Dedifferentiated amniotic fluid mesenchymal stem cell (primary cell): Measurements from ENCODE around the gene GSE1.

ENCODE experiments used
- DNase-seq: peaks from one replicate; pipeline ENCODE4 v3.0.0-alpha.2; 2016; ENCODE audit errors: extremely low spot score

The GSE1 gene

DNA sequence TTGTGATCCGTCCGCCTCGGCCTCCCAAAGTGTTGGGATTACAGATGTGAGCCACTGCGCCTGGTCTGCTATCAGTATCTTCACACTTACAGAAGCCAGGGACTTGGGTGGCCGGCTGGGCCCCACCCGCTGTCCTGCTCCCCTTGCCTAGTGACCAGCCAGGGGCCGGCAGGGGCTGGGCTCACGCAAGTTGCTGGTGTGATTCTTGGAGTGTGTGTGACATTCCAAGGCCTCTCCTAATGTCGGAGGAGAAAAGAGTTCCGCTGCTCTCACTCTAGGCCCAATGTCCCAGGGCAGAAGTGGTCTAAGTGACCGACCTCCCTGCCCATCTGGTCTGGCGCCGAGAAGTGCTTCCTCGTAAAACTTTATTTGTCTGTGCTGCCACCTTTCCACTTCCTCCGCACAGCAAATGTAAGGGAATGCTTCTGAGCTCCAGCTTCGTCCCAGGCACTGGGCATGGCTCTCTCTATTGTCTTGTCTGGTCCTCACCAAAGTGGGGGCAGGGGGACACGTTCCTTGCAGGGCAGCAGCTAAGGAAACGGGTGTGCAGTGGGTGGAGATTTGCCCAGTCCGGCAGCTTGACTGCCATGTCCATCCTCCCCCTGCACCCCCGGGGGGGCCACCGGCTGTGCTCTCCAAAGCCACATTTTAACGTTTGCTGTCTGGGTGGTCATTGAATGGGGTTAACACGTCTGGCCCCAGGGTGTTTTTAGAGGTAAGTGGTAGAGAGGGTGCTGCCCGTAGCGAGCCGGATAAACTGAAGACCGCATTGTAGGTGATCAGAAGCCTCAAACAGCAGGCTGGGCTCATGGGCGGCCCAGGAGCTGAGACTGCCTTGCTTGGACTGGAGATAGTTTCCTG lies 7.8 kb upstream of the GSE1 start:
- no peak for DNase-seq

DNA sequence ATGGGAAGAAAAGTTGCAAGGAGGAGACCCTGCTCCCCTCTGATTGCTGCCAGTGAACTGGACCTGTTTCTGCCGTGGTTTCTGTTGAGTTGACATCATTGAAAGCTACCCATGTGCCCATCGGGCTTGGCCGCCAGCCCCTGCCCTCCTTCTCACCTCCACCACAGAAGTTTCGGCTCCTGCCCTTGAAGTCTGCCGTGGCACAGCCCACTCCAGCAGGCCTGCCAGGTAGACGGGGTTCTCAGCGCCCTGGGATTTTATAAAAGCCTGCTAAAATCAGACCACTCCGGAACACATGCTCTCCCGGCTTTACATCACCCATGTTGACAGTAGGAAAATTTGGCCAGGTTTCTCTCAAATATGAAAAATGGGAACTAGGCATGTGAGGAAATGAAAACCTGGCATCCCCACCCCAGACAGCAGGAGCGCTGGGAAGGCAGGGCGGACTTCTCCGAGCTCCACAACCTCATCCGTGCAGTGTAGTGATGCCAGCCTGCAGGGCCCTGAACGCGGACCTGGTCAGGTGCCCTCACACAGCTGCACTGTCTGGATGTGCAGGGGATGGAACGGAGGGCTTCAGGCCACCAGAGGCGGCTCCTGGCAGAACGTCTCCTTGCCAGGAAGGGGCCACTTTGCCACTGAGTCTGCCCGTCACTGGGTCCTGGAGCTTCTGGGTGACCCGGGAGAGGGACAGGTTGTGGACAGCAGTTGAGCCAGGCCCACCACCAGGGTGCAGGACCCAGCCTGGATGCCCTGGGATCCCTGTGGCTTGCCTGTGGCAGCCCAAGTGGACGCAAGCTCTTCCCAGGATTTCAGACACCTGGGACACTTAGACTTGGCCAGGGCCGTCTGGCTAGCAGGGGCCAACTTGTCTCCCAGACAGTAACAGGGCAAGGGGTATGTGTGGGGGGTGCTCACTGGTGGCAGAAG lies 6.9 kb upstream of the GSE1 start:
- no peak for DNase-seq

DNA sequence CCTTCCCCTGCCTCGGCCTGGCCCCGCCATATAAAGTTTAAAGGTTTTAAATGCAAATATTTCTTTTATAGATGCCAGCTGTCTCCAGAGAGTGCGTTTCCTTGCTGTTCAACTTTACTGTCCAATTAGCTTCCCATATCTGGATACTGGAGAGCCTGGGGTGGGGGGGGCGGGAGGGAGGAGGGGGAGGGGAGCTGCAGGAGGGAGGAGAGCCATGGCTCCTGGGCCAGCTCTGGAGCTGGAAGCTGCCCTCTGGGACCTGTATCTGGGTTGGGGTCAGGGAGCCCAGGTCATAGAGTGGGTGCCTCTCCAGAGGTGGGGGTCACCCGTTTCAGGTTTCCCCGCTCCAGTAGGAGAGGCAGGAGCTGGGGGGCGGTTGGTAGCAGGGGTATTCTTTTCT lies 6.2 kb upstream of the GSE1 start:
- DNase-seq, result no peak

DNA sequence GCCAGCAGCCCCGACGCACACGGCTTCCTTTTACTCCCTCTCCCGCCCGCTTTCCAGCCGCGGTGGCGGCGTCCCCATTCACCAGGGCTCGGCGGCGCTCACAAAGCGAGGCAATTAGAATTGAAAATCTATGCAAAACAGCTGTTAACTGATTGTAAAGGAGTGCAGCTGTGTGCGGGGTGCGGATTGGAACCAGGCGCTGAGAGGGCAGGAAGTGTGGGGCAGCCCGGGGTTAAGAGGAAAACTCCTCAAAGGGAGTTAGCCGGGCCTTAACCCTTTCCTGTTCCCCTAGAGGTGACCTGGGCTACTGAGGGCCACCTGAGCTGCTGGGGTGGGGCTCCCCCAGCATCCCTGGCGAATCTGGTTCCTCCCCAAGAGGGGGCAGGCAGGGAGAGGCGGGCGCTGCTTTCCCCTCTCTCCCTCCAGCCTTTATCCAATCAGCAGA lies 5.8 kb upstream of the GSE1 start:
- no peak for DNase-seq

DNA sequence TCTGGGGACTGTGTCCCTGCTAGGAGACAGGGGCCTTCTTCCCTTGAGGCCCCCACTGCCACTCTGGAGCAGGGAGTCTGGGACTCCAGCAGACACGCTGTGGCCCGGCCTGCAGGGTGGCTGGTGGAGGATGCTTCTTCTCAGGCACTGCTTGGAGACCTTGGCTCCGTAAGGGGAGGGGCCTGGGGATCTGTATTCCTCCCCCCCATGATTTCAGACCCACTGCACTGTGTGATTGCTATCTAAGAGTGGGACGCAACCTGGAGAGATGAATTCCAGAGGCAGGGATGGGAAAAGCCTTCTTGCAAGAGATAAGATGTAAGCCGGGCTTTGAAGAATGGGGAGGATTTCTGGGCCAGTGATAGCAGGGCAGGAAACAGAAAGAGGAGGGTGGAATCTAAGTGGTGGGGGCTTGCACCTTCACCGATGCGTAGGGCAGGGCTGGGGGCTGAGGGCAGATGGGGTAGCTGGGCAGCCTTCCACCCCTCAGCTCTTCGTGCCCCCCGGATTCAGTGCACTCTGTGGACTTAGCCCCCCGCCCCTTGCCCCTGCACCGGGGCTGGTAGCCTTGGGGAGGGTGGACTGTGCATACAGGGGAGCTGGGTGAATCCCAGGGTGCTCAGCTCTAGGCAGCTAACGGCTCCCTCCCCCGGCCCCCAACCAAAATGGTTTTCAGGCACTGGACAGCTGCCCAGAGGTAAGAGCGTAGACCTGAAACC lies 5.2 kb upstream of the GSE1 start:
- DNase-seq, result no peak

DNA sequence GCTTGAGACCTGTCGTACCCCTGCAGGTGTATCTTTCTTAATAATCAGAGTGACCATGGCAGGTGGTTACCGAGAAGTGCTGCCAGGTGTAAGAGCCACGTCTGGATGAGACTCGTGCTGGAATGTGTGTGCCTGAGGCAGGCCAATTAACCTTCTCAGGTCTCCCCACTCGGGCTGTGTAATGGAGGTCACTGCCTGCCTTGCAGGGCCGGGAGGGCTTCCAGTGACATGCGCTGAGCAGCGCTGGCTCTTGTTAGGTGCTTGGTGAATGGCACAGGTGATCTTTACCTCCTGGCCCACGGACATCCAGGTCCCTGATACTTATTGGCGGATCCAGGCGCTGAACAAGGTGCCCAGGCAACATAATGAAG lies 4.6 kb upstream of the GSE1 start:
- no peak for DNase-seq

DNA sequence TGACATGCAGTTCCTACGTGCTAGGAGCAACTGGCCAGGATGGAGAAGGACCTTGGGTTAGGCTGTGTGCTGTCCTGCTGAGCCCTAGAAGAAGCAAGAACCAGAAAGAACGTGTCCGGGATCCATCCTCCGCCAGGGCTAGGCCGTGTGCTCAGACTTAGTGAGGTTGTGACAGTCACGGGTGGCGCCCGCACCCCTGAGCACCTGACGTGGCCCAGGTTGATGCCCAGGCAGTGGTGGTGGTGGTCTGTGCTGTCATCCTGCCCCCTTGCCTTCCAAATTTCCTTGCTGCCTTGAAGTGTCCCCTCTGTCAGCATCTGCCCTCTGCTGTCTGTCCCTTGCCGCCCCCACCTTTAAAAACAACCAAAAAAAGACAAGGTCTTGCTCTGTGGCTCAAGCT lies 4.2 kb upstream of the GSE1 start:
- no peak for DNase-seq

DNA sequence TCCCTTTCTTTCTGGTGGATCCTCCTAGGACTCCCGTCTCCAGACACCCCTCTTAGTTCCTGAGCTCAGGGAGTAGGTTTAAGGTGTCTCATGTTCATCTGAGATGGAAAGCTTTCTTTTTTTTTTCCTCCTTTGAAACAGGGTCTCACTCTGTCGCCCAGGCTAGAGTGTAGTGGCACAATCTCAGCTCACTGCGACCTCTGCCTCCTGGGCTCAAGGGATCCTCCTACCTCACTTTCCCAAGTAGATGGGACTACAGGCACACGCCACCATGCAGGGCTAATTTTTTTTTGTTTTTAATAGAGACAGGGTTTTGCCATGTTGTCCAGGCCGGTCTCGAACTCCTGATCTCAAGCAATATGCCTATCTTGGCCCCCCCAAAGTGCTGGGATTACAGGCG lies 3.6 kb upstream of the GSE1 start:
- no peak for DNase-seq

DNA sequence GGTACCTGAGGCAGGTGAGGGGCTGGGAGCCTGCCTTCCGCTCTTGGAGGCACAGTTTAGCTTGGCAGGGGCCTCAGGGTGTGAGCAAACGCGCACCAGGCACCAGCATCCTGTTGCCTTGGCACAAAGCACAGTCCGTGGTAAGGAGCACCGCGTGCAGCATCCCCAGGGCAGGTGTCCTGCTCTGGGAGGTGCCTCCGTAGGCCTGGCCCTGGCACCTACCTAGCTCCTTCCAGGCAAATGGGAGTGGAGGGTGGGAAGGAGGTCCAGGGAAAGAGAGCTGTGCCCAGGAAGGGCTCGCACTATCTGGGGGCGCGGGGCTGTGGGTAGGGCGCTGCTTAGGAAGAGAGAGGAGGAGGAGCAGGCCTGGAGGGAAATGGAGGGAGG lies 3.1 kb upstream of the GSE1 start:
- DNase-seq, result no peak

DNA sequence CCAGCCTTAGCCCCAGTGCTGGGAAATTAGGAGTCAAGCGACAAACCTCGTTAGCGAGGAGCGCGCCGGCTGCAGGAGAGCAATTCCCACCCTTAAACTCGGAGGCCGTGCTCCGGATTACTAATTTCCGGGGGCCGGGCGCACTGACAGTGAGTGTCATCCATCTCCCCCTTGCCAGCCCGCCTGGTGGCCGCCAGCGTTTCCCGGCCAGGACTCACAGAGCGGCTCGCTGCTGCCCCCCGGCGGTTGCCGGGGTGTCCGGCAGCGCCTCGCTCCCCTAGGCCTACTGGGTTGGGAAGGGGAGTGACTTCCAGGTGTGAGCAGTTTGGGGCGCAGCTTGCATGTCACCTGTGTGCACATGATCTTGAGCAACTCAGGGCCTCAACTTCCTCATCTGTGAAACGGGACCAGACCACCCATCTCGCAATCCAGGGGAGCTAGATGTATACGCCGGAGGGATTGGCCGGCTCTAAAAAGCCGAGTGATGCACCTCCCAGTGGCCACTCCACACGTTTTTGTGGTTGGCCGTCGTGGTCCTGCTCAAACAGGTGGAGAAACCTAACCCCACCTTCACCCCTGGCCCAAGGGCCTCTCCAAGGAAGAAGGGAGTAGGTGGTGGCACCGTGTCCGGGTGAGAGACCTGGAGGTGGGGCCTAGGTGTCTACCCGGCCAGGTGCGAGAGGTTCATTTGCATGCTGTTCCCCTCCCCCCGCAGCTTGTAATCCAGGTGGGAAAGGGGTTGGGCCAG lies 2.5 kb upstream of the GSE1 start:
- peak; percentile 48 for DNase-seq

DNA sequence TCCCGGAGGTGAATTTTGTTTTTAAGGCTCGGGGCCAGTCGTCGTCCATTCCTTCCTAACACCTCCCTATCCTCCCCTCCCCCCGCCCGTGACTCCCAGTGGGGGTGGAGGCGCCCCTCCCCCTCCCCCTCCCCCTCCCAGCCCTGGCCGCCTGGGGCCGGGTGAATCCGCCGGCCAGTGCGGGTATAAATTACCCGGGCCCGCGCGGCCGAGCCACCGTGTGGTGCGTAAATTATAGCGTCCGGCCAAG lies 2.0 kb upstream of the GSE1 start:
- DNase-seq, result no peak

DNA sequence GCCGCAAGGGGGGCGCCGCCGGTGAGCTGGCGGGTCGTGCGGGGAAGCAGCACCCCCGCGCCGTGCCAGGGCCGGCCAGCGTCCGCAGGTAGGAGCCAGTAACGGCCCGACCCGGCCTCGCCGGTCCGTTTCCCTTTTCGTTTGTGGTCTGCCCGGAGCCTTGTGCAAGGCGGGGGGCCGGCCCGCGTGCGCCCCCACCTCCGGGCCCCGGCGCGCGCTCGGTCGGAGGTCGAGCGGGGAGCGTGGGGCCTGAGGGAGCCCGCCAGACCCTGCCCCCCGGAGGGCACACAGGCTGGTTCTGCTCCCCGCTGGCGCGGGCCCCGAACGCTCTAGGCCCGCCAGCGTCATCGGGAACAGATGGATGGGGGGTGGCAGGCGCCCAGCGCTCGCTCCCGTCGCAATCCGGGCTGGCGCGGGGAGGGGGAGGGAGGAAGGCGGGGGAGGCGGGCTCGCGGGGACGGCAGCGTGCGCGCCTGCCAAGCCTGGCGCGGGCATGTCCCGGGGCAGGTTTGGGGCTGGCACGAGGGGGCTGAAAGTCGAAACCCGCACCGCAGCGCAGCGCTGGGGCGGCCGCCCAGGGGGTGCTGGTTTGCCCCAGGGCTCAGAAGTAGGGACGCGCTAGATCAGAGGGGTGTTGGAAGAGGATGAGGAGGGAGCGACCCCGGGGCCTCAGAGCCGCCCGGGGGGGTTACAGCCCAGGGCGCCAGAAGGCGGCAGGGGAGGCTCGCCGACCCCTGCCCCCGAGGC lies 1.5 kb upstream of the GSE1 start:
- peak; percentile 70 for DNase-seq

DNA sequence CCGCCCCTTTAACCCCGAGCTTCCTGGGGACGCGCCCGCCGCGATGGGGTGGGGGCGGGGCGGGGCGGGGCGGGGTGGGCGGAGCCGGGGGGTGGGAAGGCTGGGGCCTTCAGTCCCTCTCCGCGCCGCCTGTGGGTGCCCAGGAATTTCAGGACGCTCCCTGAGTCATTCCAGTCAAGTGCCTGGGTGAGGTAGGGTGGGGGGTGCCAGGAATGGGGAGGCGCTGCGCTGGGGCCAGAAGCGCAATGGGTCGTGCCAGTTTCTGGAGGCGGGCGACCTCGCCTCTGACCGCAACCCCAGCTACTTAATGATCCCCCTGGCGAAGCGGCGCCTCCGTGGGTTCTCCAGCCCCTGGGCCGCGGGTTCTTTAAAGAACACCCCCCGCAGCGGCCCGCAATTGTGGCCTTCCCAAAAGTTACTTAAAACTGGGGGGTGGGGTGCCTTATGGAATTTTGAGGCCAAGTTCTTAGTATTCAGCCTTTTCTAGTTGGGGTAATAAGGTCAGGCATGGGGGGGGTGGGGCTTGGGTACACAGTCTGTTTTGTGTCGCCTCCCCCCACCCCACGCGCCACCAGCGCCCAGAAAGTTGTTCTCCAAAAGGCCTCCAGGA lies 826 bp upstream of the GSE1 start:
- DNase-seq, result peak; percentile 88

DNA sequence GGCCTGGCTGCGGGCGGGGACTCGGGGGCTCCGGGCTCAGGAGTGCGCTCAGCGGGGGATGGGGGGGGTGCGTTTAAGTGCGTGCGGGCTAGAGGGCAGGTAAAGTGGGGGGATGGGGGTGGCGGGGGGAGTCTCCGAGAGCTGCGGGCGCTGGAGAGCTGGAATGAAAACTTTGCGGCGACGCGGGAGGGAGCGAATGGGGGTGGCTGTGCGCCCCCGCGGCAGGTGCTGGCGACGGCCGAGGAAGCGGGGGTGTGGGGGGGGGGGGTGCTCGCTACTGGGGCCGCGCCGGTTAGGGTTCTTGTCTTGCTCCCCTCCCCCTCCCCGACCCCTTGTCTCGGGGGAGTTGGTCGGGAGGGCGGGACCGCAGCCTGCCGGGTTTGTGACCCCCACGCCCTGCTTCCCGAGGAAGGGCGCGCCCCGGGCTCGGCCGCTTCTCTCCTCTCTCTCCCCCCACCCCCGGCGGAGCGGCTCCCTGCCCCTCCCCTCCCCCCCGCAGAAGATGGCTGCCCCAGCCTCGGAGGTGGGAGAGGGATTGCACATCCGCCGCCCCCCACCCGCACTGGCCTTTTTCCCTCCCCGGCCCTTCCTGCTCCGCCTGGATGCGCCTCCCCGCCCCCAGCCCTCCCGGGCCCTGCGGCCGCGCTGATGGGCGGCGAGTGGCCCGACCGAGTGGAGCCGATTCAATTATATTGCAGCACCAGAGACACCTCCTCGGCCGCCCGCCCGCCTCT lies 649 bp downstream of the GSE1 start:
- DNase-seq, result no peak

DNA sequence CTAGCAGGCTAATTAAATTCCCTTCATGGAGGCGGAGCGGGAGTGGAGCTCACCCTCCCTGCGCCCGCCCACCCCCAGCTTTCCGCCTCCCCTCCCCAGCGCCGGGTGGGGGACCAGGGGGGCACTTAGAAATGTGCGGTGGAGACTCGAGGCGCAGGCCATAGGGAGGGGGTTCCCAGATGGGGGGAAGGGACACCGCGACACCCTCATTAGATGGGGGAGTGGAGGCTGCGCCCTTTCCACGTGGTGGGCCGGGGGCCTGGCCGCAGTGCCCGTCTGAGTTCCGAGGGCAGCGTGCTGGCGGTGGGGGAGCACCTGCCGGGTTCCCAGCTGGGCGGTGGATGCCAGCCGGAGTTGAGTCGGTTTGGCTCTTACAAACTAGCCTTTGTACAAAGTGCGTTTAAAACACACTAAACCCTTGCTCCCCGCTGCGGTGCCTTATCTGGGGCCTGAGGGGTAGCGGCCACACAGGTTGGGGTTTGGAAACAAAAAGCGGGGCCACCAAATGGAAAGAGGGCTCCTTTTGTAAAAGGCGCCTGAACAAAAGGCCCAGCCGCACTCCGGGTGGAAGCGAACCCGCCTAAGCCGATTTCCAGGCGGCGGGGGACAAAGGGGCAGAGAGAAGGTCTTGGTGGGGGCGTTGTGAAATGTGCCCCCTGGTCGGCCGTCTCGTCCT lies 1.4 kb downstream of the GSE1 start:
- DNase-seq, result no peak

DNA sequence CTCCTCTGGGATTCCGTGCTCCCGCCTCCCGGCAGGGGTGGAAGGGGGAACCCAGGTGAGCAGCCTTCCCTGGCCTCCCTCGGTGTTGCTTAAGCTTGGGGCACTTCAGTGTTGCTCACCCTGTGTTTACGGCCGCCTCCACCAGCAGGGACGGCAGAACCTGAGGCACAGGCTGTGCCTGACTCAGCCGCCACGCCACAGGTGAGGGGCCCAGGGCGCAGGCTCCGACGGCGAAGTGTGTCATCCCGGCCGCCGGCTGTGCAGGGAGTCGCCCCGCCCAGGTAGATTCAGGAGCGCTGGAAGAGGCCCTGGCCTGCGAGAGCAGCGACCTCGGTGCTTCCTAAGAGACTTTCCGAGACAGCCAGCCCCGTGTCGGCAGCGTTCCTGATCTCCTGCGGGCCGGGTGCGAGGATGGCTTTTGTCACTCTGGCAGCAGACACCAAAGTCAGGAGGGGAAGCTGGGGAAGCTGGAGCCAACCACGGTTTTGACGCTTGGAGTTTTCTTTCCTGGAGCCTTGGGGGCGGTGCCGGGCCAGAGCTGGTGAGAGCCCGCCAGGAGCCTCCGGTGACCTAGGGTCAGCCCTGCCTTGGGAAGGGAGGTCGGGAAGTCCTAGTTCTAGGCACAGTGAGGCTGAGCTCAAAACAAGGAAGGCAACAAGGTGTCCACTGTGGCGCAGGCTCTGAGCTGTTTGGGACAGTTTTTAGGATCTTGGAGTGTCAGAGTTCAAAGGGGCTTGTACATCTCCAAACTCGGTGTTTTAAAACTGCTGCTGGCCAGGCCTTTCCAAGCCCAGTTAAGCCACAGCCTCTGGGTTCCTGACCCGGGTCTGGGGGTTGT lies 2.1 kb downstream of the GSE1 start:
- no peak for DNase-seq

DNA sequence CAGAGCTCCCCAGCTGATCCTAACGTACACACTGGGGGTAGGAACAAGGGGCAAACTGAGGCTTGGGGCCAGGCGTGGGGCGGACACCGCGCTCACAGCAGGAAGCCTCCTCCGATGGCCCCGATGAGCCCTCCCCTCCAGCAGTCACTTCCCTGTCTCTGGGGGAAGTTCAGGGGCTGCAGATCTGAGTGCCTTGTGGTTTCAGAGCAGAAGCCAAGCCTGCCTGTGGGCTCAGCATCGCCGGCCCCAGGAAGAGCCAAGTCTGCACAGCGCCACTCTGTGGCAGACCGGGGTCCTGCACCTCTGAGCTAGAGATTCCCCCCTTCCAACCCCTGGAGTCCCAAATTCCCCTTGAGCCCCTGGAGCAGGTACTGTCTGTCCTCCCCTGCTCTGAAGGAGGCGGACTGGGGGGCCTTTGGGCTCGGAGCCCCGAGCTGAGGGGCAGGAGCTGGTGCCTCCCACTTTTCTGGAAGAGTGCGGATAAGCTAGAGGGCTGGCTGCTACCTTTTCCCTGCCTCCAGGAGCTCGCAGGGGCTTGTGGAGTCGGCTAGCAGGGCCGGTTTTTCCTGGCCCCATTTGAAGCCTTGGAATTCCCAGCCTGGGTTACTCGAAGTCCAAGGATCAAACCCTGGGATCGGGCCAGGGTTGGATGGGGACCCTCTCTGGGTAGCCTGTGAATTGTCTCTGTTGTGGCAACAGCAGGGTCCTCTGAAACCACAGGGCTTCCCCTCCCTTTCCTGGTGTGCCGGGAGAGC lies 2.9 kb downstream of the GSE1 start:
- peak; percentile 49 for DNase-seq
